ENCODE results near the gene ATP4B.

Gene ATP4B

DNA sequence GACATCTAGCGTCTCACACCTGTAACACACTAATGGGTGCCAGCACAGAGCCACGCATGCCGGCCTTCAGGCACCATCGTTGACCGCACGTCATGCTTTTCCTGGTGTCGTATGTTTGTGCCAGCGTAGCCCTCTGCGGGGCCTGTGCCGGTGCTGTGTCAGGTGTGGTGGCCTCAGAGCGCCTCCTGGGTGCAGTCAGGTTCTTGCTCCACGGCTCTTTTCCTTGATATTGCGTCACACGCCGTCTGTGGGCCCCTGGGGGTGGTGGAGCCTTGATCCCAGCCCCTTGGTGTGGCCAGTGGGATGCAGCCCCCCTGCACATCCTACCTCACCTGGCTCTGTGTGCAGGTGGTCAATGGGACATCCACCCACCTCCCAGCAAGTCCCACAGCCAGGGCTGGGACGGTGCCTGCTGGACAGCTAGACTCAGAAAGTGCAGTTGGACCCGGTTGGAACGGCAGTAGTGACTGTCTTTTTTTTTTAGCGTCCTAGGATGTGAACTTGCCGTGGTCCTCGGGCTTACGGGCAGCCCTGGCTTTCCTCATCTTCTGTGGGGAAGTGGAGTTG, 48.9 kb downstream of the ATP4B start:
- in situ Hi-C loops (cut with MboI; ENCODE audit: low sequenced_read_pairs): no loop called here

DNA sequence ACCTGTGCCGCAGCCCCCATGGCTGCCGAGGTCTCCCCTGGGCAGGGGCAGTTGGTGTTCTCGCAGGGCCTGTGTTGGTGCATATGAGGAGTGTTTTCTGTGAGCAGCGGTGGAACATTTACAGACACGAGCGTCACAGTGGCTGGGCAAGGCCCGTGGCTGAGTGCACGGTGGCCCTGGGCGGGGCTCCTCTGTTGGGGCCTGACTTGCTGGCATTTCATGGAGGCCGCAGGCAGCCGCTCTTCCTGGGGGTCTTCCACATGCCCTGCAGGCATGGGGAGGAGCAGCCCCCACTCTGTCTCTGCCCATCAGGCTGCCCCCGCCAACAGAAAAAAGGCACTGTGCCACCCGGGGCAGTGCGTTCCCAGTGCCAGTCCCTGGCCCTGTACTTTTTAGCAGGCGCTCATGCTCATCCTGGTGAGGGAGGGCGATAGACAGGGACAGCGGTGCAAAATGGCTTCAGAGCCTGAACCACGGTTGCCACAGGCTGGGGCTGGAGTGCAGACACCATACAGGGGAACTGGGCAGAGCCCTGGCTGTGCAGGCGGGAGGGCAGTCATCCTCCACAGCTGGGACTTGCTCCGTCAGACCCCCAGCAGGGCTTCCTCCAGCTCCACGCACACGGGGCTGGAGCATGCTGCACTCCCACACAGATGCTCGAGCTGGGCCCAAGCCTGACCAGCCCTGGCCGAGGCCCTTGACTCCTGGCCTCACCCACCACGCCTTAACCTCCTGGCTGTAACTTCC, 49.9 kb downstream of the ATP4B start:
- in situ Hi-C loops (cut with MboI; ENCODE audit: low sequenced_read_pairs): no loop called here

DNA sequence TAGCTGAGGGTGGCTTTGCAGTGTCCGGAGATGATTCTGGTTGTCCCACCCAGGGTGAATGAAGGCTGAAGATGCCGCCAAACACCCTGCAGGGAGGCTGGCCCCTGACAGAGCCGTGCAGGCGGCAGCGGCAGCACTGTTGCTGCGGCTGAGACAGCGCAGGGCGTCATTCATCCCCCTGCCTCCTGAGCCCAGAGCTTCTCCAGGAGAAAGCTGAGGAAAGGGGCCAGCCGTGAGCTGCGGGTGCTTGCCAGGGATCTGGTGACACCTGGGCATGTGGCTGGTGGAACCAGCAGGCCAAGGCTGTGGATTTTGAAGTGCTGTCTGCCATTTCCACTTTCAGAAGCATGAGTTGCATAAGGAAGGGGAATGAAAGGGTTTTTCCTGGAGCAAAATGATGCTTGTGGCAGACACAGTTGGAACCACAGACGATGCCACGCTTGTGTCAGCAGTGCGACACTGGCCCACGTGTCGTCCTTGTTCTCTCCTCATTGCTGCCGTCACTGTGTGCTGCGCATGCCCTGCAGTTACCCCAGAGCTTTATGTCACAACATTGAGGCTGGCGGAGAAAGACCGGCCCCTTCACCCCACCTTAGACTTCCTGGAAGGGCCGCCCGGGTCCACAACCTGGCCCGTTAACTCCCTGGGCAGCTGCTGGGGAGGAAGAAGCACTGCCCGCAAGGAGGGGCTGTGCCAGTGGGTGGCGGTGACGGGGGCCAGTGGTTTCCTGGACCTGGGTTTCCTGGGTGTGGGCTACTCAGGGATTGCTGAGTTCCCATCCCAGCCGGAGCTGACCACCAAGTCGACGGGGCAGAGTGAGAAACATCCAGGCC, 50.7 kb downstream of the ATP4B start:
- in situ Hi-C loops (cut with MboI; ENCODE audit: low sequenced_read_pairs): no loop called here

DNA sequence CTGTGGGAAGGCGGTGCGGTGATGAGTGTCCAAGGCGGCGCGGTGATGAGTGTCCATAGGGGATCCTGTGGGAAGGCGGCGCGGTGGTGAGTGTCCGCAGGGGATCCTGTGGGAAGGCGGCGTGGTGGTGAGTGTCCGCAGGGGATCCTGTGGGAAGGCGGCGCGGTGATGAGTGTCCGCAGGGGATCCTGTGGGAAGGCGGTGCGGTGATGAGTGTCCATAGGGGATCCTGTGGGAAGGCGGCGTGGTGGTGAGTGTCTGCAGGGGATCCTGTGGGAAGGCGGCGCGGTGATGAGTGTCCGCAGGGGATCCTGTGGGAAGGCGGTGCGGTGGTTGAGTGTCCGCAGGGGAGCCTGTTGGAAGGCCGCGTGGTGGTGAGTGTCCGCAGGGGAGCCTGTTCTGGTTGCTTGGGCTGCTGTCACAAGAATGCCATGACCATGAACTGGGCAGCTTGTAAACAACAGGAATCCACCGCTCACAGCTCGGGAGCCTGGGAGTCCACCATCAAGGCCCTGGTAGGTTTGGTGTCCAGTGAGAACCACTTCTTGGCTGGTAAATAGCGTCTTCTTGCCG, 52.0 kb downstream of the ATP4B start:
- in situ Hi-C loops (cut with MboI; ENCODE audit: low sequenced_read_pairs): no loop called here

DNA sequence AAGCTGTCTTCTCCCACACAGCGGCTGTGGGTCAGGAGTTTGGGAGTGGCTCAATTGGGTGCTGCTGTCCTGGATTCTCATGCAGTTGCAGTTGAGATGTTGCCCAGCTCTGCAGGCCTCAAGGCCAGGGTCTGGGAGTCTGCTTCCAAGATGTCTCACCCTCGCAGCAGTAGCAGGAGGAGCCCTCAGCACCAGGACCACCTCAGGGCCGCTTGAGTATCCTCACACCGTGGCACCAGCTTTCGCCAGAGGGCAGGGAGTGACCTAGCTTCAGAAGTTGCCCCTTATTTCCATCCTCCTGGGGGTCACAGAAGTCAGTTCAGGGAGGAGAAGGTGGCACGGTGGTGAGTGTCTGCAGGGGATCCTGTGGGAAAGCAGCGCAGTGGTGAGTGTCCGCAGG, 52.5 kb downstream of the ATP4B start:
- in situ Hi-C loops (cut with MboI; ENCODE audit: low sequenced_read_pairs): no loop called here

DNA sequence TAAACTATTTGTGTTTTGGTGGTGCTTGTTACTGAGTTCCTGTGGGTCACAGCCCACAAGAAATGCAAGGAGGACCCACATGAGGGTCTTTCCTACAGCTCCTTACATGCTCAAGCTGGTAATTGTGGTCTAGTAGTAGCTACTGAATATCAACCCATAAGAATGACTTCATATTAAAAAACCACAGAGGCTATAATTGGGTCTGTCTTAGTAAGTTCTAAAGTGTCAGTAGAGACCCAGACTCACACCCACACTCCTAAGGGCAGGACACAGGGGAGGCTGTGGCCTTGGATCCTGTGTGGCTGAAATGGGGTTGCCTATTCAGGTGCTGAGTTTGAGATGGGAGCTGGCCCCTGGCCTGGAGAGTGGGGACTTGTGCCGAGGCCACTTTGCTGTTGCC, 53.8 kb downstream of the ATP4B start:
- in situ Hi-C loops (cut with MboI; ENCODE audit: low sequenced_read_pairs): no loop called here

DNA sequence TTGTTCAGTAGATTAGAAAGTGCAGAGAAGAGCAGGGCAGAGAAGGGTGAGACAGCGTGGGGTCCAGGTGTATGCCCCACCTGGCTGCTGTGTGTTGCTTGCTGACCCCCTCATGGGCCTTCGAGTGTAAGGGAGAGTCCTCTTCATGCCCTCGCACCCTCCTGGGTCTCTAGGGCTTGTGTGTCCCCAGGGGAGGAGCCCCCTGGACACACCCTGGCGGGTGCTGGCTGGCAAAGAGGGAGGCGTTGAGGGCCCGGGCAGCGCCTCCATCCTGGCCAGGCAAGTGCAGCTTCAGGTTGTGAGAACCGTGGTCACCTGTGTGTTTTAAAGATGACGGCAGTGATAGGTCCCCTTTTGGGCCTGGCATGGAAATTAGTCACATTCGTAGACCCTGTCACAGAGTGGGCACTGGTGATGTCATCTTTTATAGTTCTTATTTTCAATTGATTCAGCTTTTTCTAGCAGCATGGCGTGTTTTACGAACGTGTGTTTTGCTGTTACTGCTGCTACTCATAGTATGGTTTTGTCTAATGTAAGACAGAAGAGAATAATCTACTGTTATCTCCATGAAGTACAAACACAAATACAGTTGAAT, 54.8 kb downstream of the ATP4B start:
- in situ Hi-C loops (cut with MboI; ENCODE audit: low sequenced_read_pairs): no loop called here

DNA sequence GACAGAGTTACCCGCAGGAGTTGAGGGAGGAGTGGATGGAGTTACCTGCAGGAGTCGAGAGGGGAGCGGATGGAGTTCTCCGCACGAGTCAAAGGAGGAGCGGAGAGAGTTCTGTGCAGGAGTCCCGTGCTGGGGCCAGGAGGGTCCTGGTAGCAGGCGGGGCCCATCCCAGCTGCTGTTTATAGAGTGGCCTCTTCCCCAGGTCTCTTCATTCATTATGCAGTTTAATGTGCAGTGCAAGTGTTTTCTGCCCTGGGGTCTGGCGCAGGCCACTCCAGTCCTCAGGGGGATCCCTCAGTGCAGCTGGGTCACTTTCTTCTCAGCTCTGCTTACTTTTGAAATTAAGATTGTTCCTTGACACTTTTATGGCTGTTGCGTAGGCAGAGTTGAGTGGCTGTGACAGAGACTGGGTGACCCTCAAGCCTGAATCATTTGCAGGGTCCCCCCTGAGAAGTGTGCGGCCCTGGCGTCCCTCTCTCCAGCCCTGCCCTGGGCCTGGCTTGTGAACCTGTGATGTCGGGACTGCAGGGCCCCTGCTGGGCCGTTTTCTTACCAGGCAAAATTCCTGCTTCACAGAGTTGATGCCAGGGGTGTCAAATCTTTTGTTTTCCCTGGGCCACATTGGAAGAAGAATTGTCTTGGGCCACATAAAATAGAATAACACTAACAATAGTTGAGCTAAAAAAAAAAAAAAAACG, 55.6 kb downstream of the ATP4B start:
- in situ Hi-C loops (cut with MboI; ENCODE audit: low sequenced_read_pairs): no loop called here

DNA sequence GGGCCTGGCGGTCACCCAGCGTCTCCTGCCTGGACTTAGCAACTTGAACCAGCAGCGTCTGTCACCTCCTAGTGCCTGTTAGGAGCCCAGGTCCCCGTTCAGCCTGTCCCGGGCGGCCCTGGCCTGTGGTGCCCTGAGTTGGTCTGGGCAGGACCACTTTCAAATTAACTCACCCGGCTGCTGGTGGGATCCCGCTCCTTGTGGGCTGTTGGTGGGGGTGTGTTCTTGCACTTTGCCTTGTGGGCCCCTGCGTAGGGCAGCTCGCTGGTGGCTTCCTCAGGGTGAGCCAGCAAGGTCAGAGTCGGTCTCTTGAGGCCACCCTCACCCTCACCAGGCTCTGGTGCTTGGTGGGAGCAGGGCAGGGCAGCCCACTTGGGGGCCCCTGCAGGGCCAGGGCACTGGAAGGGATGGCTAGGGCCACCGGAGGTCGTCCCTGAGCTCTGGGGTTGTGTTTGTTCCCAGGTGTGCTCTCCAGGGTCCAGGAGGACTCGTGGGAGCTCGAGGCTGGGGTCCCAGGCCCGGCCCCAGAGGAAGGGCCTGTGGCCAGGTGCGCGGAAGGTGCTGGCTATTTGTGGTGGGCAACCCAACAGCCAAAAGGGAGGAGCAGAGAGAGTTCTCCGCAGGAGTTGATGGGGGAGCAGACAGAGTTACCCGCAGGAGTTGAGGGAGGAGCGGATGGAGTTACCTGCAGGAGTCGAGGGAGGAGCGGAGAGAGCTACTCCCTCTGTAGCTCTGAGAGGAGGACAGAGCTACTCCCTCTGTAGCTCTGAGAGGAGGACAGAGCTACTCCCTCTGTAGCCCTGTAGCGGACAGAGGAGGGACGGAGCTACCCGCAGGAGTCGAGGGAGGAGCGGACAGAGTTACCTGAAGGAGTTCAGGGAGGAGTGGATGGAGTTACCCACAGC, 56.6 kb downstream of the ATP4B start:
- in situ Hi-C loops (cut with MboI; ENCODE audit: low sequenced_read_pairs): no loop called here

DNA sequence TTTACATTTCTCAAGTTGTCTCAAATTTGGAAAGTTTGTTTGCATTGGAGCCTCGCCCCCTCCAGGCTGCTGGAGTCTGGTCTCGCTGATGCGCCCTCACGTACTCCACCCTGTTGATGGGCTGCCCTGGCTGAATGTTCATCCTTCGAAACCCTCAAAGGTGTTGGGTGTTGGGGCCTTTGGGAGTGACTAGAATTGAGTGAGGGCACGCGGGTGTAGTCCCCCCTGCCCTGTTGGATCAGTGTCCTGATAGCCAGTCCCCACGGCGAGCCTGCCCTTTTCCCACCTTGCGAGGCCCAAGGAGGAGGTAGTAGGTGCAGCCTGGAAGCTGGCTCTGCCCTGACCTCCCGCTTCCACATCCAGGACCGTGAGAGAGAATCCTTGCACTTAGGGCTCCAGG, 58.6 kb downstream of the ATP4B start:
- in situ Hi-C loops (cut with MboI; ENCODE audit: low sequenced_read_pairs): no loop called here
